GM12878 (cell line): Measurements from ENCODE around the gene NR2C2AP. TPM values are rescaled to one million over a fixed set of nuclear protein-coding genes. Genes with fewer than 3 reads are reported as not detected.

Source experiments
- CBFB ChIP-seq: IDR thresholded peaks from 2 replicates; pipeline ENCODE4 v1.6.1; 2016; ENCODE audit warnings: antibody characterized with exemption, low read depth
- CHD2 ChIP-seq: IDR thresholded peaks from 2 replicates; pipeline ENCODE4 v1.6.1; 2011; ENCODE audit warnings: low read depth, low read length, improper control_type of control experiment, borderline replicate concordance
- CREB1 ChIP-seq: IDR thresholded peaks from 2 replicates; pipeline ENCODE4 v1.6.1; 2012; ENCODE audit warnings: low read depth, mild to moderate bottlenecking, inconsistent platforms
- EED ChIP-seq: sonication (generic); IDR thresholded peaks from 2 replicates; pipeline ENCODE4 v1.6.1; 2016; ENCODE audit warnings: antibody characterized with exemption, low read depth
- EP300 ChIP-seq, 2 experiments: fragments of 150-350 bp in 1 of 2; IDR thresholded peaks; 2 replicates each; pipeline ENCODE4 v1.6.1; 2011 to 2012; ENCODE audit warnings: low read depth in 2 of 2, low read length in 2 of 2, borderline replicate concordance in 1 of 2, improper control_type of control experiment in 1 of 2, inconsistent platforms in 1 of 2; ENCODE audit not compliant: control insufficient read depth in 1 of 2
- ESRRA ChIP-seq: IDR thresholded peaks from 2 replicates; pipeline ENCODE4 v1.6.1; 2012; ENCODE audit warnings: mild to moderate bottlenecking, low read length, improper control_type of control experiment
- IKZF1 ChIP-seq: fragments of 450-650 bp; conservative IDR thresholded peaks from 2 replicates; pipeline ENCODE4 v1.6.1; 2017; ENCODE audit warnings: antibody characterized with exemption, mild to moderate bottlenecking
- IKZF2 ChIP-seq, 2 experiments: fragments of 450-650 bp; IDR thresholded peaks; 2 replicates each; pipeline ENCODE4 v1.6.1; 2017; ENCODE audit warnings: mild to moderate bottlenecking in 2 of 2, moderate library complexity in 2 of 2
- JUND ChIP-seq: IDR thresholded peaks from 2 replicates; pipeline ENCODE4 v1.6.1; 2012; ENCODE audit warnings: low read depth, mild to moderate bottlenecking, low read length, improper control_type of control experiment, moderate library complexity
- MEF2B ChIP-seq: fragments of 450-650 bp; IDR thresholded peaks from 2 replicates; pipeline ENCODE4 v1.6.1; 2018; ENCODE audit warnings: mild to moderate bottlenecking, moderate library complexity; ENCODE audit not compliant: partially characterized antibody, poor library complexity, severe bottlenecking
- NBN ChIP-seq: fragments of 450-650 bp; IDR thresholded peaks from 2 replicates; pipeline ENCODE4 v1.6.1; 2016
- PAX5 ChIP-seq: IDR thresholded peaks from 2 replicates; pipeline ENCODE4 v1.6.1; 2011; ENCODE audit warnings: low read depth, low read length, borderline replicate concordance
- POLR2A ChIP-seq: IDR thresholded peaks from 2 replicates; pipeline ENCODE4 v1.6.1; 2011; ENCODE audit warnings: low read depth, mild to moderate bottlenecking, low read length
- RUNX3 ChIP-seq: IDR thresholded peaks from 2 replicates; pipeline ENCODE4 v1.6.1; 2012; ENCODE audit warnings: low read length, inconsistent platforms
- TAF1 ChIP-seq: IDR thresholded peaks from 2 replicates; pipeline ENCODE4 v1.6.1; 2011; ENCODE audit warnings: mild to moderate bottlenecking, low read depth, low read length, borderline replicate concordance
- TBL1XR1 ChIP-seq: IDR thresholded peaks from 2 replicates; pipeline ENCODE4 v1.6.1; 2012; ENCODE audit warnings: low read depth, low read length, improper control_type of control experiment
- TCF3 ChIP-seq: IDR thresholded peaks from 2 replicates; pipeline ENCODE4 v1.6.1; 2012; ENCODE audit warnings: low read depth, mild to moderate bottlenecking, low read length, borderline replicate concordance; ENCODE audit not compliant: insufficient read depth
- polyA plus RNA-seq, 11 experiments: library from polyadenylated mRNA; depleted of rRNA in 4 of 11; unstranded in 6 of 11; stranded (reverse) in 5 of 11; fragments of >200 nt; fragmentation: Nextera tagmentation in 4 of 11; fragmentation: Illumina TruSeq in 1 of 11; extraction: Ambion mirVana in 4 of 11; extraction: Trizol in 1 of 11; gene quantifications; 1 replicate in 1 of 11; 2 replicates in 10 of 11; pipeline versions ENCODE4 v1.2.1 to v1.2.3, GENCODE V29; 2011 to 2016; ENCODE audit warnings: inconsistent platforms in 2 of 11, missing spikeins in 2 of 11, low read depth in 1 of 11
- total RNA-seq, 4 experiments: library from RNA; depleted of rRNA in 3 of 4; stranded (reverse); fragments of >200 nt in 3 of 4; fragmentation: Illumina TruSeq in 1 of 4; extraction: Trizol in 1 of 4; gene quantifications; 2 replicates each; pipeline versions ENCODE4 v1.2.1 to v1.2.3, GENCODE V29; 2013 to 2021
- TF ChIP-seq, protein P1 (sequence below): IDR thresholded peaks from 2 replicates; pipeline ENCODE4 v1.6.1; 2011; ENCODE audit warnings: borderline replicate concordance, low read depth, mild to moderate bottlenecking, moderate library complexity, low read length; ENCODE audit not compliant: insufficient read depth, poor library complexity, severe bottlenecking
- TF ChIP-seq, protein P2 (sequence below): fragments of 450-650 bp; IDR thresholded peaks from 2 replicates; pipeline ENCODE4 v1.6.1; 2017; ENCODE audit warnings: mild to moderate bottlenecking, moderate library complexity
- TF ChIP-seq, protein P3 (sequence below): fragments of 450-650 bp; IDR thresholded peaks from 2 replicates; pipeline ENCODE4 v1.6.1; 2017; ENCODE audit warnings: borderline replicate concordance
- TF ChIP-seq, protein P4 (sequence below): fragments of 450-650 bp; IDR thresholded peaks from 2 replicates; pipeline ENCODE4 v1.6.1; 2017; ENCODE audit warnings: mild to moderate bottlenecking, moderate library complexity

Gene NR2C2AP
- total and polyA plus RNA-seq, 10 of the 15 experiments (the other 5 are each of a cell fraction or from before 2014, with no cell fraction given), result 21.5 to 44.8 (median 28.1) TPM

DNA sequence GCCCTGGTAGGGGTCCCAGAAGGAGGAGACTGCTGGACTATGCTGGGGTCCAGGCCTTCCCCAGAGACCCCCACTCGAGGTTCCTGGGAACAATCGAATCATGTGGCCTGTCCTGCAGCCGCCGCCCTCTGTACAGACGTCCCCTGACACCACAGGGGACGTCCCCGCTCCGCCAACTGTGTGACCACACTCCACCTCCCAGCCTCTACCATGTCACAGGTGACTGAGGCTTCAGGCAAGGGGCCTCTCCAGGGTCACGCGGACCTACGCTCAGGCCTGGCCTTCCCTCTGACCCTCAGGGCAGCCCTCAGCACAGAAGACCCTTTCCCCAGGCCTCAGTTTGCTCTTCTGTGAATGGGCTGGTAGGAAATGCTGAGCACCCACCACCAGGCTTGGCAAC lies 51.8 kb downstream of the NR2C2AP start (continued):
- peak in 1 of 2 experiments; percentile 37; a peak in 1 of 4 replicates for TF ChIP-seq EP300 (IDR thresholded peaks at IDR 0.05; ENCODE audit: borderline replicate concordance in 1 of 2, control insufficient read depth in 1 of 2, low read depth in 2 of 2, low read length in 2 of 2)
- peak; percentile 54 for TF ChIP-seq POLR2A
- peak; percentile 64; the same call in 1 of the 2 replicates for TF ChIP-seq CBFB
- TF ChIP-seq, protein P1, sequence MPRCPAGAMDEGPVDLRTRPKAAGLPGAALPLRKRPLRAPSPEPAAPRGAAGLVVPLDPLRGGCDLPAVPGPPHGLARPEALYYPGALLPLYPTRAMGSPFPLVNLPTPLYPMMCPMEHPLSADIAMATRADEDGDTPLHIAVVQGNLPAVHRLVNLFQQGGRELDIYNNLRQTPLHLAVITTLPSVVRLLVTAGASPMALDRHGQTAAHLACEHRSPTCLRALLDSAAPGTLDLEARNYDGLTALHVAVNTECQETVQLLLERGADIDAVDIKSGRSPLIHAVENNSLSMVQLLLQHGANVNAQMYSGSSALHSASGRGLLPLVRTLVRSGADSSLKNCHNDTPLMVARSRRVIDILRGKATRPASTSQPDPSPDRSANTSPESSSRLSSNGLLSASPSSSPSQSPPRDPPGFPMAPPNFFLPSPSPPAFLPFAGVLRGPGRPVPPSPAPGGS, result no peak
- peak; percentile 53 for TF ChIP-seq EED
- peak; percentile 27 to 33; a peak in 2 of 4 replicates for TF ChIP-seq IKZF2 (IDR thresholded peaks at IDR 0.05)
- peak; percentile 63; the same call in 1 of the 2 replicates for TF ChIP-seq IKZF1
- peak; percentile 66 for TF ChIP-seq MEF2B
- peak; percentile 86 for TF ChIP-seq RUNX3
- 0 out of 2 replicates have a peak, but pooled peaks have one; percentile 46 for TF ChIP-seq NBN
- TF ChIP-seq, protein P2, sequence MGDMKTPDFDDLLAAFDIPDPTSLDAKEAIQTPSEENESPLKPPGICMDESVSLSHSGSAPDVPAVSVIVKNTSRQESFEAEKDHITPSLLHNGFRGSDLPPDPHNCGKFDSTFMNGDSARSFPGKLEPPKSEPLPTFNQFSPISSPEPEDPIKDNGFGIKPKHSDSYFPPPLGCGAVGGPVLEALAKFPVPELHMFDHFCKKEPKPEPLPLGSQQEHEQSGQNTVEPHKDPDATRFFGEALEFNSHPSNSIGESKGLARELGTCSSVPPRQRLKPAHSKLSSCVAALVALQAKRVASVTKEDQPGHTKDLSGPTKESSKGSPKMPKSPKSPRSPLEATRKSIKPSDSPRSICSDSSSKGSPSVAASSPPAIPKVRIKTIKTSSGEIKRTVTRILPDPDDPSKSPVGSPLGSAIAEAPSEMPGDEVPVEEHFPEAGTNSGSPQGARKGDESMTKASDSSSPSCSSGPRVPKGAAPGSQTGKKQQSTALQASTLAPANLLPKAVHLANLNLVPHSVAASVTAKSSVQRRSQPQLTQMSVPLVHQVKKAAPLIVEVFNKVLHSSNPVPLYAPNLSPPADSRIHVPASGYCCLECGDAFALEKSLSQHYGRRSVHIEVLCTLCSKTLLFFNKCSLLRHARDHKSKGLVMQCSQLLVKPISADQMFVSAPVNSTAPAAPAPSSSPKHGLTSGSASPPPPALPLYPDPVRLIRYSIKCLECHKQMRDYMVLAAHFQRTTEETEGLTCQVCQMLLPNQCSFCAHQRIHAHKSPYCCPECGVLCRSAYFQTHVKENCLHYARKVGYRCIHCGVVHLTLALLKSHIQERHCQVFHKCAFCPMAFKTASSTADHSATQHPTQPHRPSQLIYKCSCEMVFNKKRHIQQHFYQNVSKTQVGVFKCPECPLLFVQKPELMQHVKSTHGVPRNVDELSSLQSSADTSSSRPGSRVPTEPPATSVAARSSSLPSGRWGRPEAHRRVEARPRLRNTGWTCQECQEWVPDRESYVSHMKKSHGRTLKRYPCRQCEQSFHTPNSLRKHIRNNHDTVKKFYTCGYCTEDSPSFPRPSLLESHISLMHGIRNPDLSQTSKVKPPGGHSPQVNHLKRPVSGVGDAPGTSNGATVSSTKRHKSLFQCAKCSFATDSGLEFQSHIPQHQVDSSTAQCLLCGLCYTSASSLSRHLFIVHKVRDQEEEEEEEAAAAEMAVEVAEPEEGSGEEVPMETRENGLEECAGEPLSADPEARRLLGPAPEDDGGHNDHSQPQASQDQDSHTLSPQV, result no peak
- TF ChIP-seq, protein P3, sequence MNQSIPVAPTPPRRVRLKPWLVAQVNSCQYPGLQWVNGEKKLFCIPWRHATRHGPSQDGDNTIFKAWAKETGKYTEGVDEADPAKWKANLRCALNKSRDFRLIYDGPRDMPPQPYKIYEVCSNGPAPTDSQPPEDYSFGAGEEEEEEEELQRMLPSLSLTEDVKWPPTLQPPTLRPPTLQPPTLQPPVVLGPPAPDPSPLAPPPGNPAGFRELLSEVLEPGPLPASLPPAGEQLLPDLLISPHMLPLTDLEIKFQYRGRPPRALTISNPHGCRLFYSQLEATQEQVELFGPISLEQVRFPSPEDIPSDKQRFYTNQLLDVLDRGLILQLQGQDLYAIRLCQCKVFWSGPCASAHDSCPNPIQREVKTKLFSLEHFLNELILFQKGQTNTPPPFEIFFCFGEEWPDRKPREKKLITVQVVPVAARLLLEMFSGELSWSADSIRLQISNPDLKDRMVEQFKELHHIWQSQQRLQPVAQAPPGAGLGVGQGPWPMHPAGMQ, result no peak
- no peak for TF ChIP-seq TAF1
- TF ChIP-seq TBL1XR1, result no peak
- peak; percentile 59; the same call in 1 of the 2 replicates for TF ChIP-seq PAX5
- no peak for TF ChIP-seq JUND
- no peak for TF ChIP-seq ESRRA
- TF ChIP-seq CREB1, result 0 out of 2 replicates have a peak, but pooled peaks have one; percentile 35
- TF ChIP-seq, protein P4, sequence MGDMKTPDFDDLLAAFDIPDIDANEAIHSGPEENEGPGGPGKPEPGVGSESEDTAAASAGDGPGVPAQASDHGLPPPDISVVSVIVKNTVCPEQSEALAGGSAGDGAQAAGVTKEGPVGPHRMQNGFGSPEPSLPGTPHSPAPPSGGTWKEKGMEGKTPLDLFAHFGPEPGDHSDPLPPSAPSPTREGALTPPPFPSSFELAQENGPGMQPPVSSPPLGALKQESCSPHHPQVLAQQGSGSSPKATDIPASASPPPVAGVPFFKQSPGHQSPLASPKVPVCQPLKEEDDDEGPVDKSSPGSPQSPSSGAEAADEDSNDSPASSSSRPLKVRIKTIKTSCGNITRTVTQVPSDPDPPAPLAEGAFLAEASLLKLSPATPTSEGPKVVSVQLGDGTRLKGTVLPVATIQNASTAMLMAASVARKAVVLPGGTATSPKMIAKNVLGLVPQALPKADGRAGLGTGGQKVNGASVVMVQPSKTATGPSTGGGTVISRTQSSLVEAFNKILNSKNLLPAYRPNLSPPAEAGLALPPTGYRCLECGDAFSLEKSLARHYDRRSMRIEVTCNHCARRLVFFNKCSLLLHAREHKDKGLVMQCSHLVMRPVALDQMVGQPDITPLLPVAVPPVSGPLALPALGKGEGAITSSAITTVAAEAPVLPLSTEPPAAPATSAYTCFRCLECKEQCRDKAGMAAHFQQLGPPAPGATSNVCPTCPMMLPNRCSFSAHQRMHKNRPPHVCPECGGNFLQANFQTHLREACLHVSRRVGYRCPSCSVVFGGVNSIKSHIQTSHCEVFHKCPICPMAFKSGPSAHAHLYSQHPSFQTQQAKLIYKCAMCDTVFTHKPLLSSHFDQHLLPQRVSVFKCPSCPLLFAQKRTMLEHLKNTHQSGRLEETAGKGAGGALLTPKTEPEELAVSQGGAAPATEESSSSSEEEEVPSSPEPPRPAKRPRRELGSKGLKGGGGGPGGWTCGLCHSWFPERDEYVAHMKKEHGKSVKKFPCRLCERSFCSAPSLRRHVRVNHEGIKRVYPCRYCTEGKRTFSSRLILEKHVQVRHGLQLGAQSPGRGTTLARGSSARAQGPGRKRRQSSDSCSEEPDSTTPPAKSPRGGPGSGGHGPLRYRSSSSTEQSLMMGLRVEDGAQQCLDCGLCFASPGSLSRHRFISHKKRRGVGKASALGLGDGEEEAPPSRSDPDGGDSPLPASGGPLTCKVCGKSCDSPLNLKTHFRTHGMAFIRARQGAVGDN, result peak; percentile 73; the same call in 1 of the 2 replicates
- 0 out of 2 replicates have a peak, but pooled peaks have one; percentile 10 for TF ChIP-seq TCF3
- no peak for TF ChIP-seq CHD2
